ENCODE results near the gene NOD2.

The NOD2 gene

DNA sequence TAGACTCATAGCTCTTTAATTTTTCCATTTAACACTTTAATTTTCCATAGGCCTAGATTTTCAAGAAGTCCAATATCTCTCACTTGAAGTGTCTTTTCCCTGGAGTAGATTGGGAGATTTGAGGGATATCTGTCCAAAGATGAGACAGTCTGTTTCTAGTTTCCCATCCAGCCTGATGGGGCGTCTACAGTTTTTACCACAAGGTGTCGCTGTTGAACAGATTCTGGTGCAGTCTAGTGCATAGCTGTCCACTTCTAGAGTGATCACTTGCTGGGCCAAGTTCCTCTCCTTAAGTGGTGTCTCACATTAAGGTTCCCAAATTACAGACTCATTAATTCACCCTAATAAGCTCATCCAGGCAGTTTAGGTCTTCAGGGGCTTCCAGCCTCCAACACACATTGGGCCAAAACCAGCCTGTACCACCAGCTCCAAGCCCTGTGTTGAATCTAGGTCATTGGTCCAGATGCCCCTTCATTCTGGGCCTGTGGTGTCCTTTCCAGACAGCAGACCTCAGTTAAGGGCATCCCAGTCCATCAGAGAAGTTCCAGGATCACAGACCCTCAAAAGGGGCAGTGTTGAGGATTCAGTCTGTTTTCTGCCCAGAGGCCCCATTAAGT lies 21.7 kb upstream of the NOD2 start:
- H3K4me3 ChIP-seq (ENCODE audit: extremely low read depth, insufficient read depth, low read length, poor library complexity, severe bottlenecking): no peak overlapping the region
- 47 to 54% methylated on average over 2 of the region's 2 CpGs for WGBS, 2 experiments (ENCODE audit: insufficient coverage in 2 of 2)
- no peaks in the 10 kb centered on the region for H3K36me3 ChIP-seq (ENCODE audit: control insufficient read depth, insufficient read depth, low read length)
- H3K4me1 ChIP-seq (ENCODE audit: control insufficient read depth, insufficient read depth, low read length, poor library complexity, severe bottlenecking): no peaks in the 10 kb centered on the region
- H3K27ac ChIP-seq (ENCODE audit: low read depth, low read length, severe bottlenecking): no peak overlapping the region
- peaks cover 16% of the 10 kb centered on the region for H3K9me3 ChIP-seq (ENCODE audit: control insufficient read depth, low read length)

- H3K4me1 ChIP-seq (ENCODE audit: control insufficient read depth, insufficient read depth, low read length, poor library complexity, severe bottlenecking): peaks cover 3% of the 10 kb centered on the region
Observed at GRCh38 chr16:50673496-50674275, 19.7 kb upstream of the NOD2 start.

GRCh38 chr16:50674831-50675230 lies 18.6 kb upstream of the NOD2 start:
- Histone ChIP-seq H3K4me1 (ENCODE audit: control insufficient read depth, insufficient read depth, low read length, poor library complexity, severe bottlenecking) (peaks cover 6% of the 10 kb centered on the region), H3K4me3 (ENCODE audit: extremely low read depth, insufficient read depth, low read length, poor library complexity, severe bottlenecking) (no peak overlapping the region), H3K9me3 (ENCODE audit: control insufficient read depth, low read length) (peaks cover 16% of the 10 kb centered on the region), H3K36me3 (ENCODE audit: control insufficient read depth, insufficient read depth, low read length) (no peaks in the 10 kb centered on the region), H3K27ac (ENCODE audit: low read depth, low read length, severe bottlenecking) (no peak overlapping the region)
- WGBS, 2 experiments (ENCODE audit: insufficient coverage in 2 of 2): no CpG with 5 or more reads among the region's 4 CpGs

More at GRCh38 chr16:50673496-50674275, 19.7 kb upstream of the NOD2 start:
- Histone ChIP-seq H3K27ac (ENCODE audit: low read depth, low read length, severe bottlenecking) (no peak overlapping the region), H3K36me3 (ENCODE audit: control insufficient read depth, insufficient read depth, low read length) (no peaks in the 10 kb centered on the region), H3K4me3 (ENCODE audit: extremely low read depth, insufficient read depth, low read length, poor library complexity, severe bottlenecking) (no peak overlapping the region), H3K9me3 (ENCODE audit: control insufficient read depth, low read length) (peaks cover 16% of the 10 kb centered on the region)
- WGBS, 2 experiments (ENCODE audit: insufficient coverage in 2 of 2): 95 to 96% methylated on average over 62 to 66 of the region's 70 CpGs

GRCh38 chr16:50675686-50676610 lies 17.5 kb upstream of the NOD2 start:
- Histone ChIP-seq H3K27ac (ENCODE audit: low read depth, low read length, severe bottlenecking) (no peak overlapping the region), H3K4me1 (ENCODE audit: control insufficient read depth, insufficient read depth, low read length, poor library complexity, severe bottlenecking) (peaks cover 6% of the 10 kb centered on the region), H3K9me3 (ENCODE audit: control insufficient read depth, low read length) (peaks cover 16% of the 10 kb centered on the region), H3K36me3 (ENCODE audit: control insufficient read depth, insufficient read depth, low read length) (no peaks in the 10 kb centered on the region), H3K4me3 (ENCODE audit: extremely low read depth, insufficient read depth, low read length, poor library complexity, severe bottlenecking) (no peak overlapping the region)
- WGBS, 2 experiments (ENCODE audit: insufficient coverage in 2 of 2): 91 to 93% methylated on average over 18 to 19 of the region's 23 CpGs

- 94 to 95% methylated on average over 8 of the region's 9 CpGs for WGBS, 2 experiments (ENCODE audit: insufficient coverage in 2 of 2)
- Histone ChIP-seq H3K4me3 (ENCODE audit: extremely low read depth, insufficient read depth, low read length, poor library complexity, severe bottlenecking) (no peak overlapping the region), H3K9me3 (ENCODE audit: control insufficient read depth, low read length) (peaks cover 9% of the 10 kb centered on the region), H3K36me3 (ENCODE audit: control insufficient read depth, insufficient read depth, low read length) (no peaks in the 10 kb centered on the region), H3K4me1 (ENCODE audit: control insufficient read depth, insufficient read depth, low read length, poor library complexity, severe bottlenecking) (peaks cover 6% of the 10 kb centered on the region), H3K27ac (ENCODE audit: low read depth, low read length, severe bottlenecking) (no peak overlapping the region)
Observed at GRCh38 chr16:50676684-50677225, 16.7 kb upstream of the NOD2 start.

DNA sequence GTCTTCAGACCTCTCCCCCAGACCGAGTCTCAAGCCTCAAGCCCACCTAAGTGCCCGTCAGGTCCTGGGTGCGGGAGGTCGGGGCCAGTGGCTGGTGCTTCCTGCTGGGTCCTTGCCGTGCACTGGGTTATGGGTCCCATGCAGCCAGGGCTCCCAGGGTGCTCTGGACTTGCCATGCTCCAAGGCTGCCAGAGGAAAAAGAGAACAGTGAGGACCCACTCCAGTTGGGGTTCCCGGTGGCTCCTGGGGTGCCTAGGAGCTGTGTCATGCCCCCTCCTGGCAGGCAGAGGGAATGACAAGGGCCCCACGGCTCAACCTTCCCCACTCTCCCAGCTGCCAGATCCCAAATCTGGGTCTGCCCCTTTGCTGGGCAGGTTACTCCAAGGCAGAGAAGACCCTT lies 16.1 kb upstream of the NOD2 start:
- Histone ChIP-seq H3K9me3 (ENCODE audit: control insufficient read depth, low read length) (peaks cover 3% of the 10 kb centered on the region), H3K36me3 (ENCODE audit: control insufficient read depth, insufficient read depth, low read length) (no peaks in the 10 kb centered on the region), H3K27ac (ENCODE audit: low read depth, low read length, severe bottlenecking) (no peak overlapping the region), H3K4me3 (ENCODE audit: extremely low read depth, insufficient read depth, low read length, poor library complexity, severe bottlenecking) (no peak overlapping the region), H3K4me1 (ENCODE audit: control insufficient read depth, insufficient read depth, low read length, poor library complexity, severe bottlenecking) (peaks cover 6% of the 10 kb centered on the region)
- 76% methylated on average over 7 of the region's 7 CpGs for WGBS, 2 experiments (ENCODE audit: insufficient coverage in 2 of 2)

- H3K36me3 ChIP-seq (ENCODE audit: control insufficient read depth, insufficient read depth, low read length): no peaks in the 10 kb centered on the region
Observed at GRCh38 chr16:50678531-50678930, 14.9 kb upstream of the NOD2 start.

DNA sequence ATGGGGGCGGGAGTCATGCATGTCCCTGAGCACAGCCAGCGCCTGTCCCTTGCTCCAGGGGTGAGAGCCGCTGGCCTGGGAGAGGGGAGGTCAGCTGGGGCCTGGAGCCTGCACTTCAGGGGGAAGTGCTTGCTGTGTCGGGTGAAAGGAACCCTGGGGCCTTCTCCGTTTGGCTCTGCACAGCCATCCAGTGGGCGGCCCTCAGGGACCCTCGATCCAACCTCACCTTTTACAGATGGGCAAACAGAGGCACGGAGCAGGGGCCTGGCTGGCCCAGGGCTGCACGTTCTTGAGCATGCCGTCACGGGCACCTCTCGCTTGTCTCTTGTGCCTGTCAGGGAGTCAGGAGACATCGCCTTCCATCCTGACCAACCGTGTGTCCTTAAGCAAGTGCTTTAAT lies 14.1 kb upstream of the NOD2 start:
- Histone ChIP-seq H3K9me3 (ENCODE audit: control insufficient read depth, low read length) (no peaks in the 10 kb centered on the region), H3K36me3 (ENCODE audit: control insufficient read depth, insufficient read depth, low read length) (no peaks in the 10 kb centered on the region), H3K27ac (ENCODE audit: low read depth, low read length, severe bottlenecking) (no peak overlapping the region), H3K4me3 (ENCODE audit: extremely low read depth, insufficient read depth, low read length, poor library complexity, severe bottlenecking) (no peak overlapping the region), H3K4me1 (ENCODE audit: control insufficient read depth, insufficient read depth, low read length, poor library complexity, severe bottlenecking) (peaks cover 6% of the 10 kb centered on the region)
- 85 to 95% methylated on average over 11 to 14 of the region's 14 CpGs for WGBS, 2 experiments (ENCODE audit: insufficient coverage in 2 of 2)

More at GRCh38 chr16:50678531-50678930, 14.9 kb upstream of the NOD2 start:
- WGBS, 2 experiments (ENCODE audit: insufficient coverage in 2 of 2): 88 to 93% methylated on average over 2 to 3 of the region's 3 CpGs
- Histone ChIP-seq H3K4me3 (ENCODE audit: extremely low read depth, insufficient read depth, low read length, poor library complexity, severe bottlenecking) (no peak overlapping the region), H3K4me1 (ENCODE audit: control insufficient read depth, insufficient read depth, low read length, poor library complexity, severe bottlenecking) (peaks cover 6% of the 10 kb centered on the region), H3K9me3 (ENCODE audit: control insufficient read depth, low read length) (no peaks in the 10 kb centered on the region), H3K27ac (ENCODE audit: low read depth, low read length, severe bottlenecking) (no peak overlapping the region)

DNA sequence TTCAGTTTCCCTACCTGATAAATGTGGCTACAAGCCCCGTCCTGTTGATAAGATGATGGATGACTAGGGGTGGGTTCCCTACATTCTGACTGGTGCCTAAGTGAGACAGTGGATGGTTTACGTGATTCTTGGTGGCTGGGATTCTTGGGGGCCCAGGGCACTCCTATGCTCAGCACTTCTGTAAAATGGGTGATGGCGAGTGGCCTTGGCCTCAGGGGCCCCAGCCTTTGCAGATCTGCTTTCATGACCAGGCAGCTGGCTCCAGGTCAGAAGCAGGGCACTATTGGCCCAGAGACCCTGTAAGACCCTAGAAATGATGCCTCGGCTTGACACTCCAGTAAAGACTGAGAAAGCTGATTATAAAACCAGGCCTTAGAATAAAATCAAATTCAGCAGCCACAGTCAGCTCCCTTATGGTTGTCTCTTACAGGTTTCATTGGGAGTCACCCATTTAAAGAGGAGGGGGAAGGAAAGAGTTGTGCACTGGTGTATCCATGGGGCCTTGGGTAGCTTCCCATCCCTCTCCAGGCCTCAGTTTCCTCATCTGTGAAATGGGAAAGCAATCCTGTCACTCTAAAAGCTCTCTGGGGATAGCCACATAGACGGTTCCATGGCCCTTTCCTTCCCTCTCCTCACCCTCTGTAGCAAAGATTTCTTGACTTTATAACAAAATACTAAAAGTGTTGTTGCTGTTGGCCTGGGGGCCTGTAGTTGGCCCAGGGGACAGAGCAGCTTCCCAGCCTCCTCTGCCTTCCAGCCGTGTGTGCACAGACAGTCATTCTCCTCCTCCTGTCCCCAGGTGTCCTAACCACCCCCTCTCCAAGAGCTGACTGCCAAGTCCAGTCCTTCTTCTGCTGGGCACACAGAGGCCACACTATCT lies 13.5 kb upstream of the NOD2 start:
- Histone ChIP-seq H3K36me3 (ENCODE audit: control insufficient read depth, insufficient read depth, low read length) (no peaks in the 10 kb centered on the region), H3K9me3 (ENCODE audit: control insufficient read depth, low read length) (no peaks in the 10 kb centered on the region), H3K27ac (ENCODE audit: low read depth, low read length, severe bottlenecking) (no peak overlapping the region), H3K4me3 (ENCODE audit: extremely low read depth, insufficient read depth, low read length, poor library complexity, severe bottlenecking) (no peak overlapping the region), H3K4me1 (ENCODE audit: control insufficient read depth, insufficient read depth, low read length, poor library complexity, severe bottlenecking) (peaks cover 6% of the 10 kb centered on the region)
- WGBS, 2 experiments (ENCODE audit: insufficient coverage in 2 of 2): 97 to 100% methylated on average over 3 to 5 of the region's 6 CpGs

- 80 to 100% methylated on average over 1 to 2 of the region's 3 CpGs for WGBS, 2 experiments (ENCODE audit: insufficient coverage in 2 of 2)
- Histone ChIP-seq H3K4me3 (ENCODE audit: extremely low read depth, insufficient read depth, low read length, poor library complexity, severe bottlenecking) (no peak overlapping the region), H3K4me1 (ENCODE audit: control insufficient read depth, insufficient read depth, low read length, poor library complexity, severe bottlenecking) (peaks cover 6% of the 10 kb centered on the region), H3K36me3 (ENCODE audit: control insufficient read depth, insufficient read depth, low read length) (no peaks in the 10 kb centered on the region), H3K9me3 (ENCODE audit: control insufficient read depth, low read length) (no peaks in the 10 kb centered on the region), H3K27ac (ENCODE audit: low read depth, low read length, severe bottlenecking) (no peak overlapping the region)
Observed at GRCh38 chr16:50680556-50680893, 12.9 kb upstream of the NOD2 start.
